Measurements from ENCODE around the gene DBI.

DNA sequence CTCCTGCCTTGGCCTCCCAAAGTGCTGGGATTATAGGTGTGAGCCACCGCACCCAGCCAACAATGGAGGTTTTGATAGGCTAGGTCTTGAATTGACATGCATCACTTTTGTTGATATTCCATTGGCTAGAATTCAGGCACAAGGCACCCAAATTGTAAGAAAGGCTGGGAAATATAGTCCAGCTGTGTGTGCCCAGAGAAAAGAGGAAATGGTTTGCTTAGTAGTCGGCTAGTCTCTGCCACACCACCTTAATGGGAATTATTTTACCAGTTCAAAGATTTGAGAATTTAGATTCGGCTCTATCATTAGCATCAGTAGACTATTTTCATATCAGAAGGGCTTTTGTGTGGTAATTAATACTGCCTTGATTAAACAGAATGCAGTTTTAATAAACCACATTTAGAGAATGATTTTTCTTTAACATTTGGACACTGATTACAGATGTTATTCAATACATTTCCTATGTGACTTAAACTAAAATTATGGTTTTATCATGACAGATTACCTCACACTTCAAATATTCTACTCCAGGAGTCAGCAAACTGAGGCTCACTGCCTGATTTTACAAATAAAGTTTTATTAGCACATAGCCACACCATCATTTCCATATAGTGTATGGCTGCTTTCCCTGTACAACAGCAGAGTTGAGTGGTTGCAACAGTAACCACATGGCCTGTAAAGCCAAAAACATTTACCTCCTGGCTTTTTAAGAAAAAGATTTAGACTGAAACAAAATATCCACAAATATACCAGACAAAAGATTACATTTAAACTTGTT is 27.4 kb downstream of the DBI start:
- TF ChIP-seq, protein P1, sequence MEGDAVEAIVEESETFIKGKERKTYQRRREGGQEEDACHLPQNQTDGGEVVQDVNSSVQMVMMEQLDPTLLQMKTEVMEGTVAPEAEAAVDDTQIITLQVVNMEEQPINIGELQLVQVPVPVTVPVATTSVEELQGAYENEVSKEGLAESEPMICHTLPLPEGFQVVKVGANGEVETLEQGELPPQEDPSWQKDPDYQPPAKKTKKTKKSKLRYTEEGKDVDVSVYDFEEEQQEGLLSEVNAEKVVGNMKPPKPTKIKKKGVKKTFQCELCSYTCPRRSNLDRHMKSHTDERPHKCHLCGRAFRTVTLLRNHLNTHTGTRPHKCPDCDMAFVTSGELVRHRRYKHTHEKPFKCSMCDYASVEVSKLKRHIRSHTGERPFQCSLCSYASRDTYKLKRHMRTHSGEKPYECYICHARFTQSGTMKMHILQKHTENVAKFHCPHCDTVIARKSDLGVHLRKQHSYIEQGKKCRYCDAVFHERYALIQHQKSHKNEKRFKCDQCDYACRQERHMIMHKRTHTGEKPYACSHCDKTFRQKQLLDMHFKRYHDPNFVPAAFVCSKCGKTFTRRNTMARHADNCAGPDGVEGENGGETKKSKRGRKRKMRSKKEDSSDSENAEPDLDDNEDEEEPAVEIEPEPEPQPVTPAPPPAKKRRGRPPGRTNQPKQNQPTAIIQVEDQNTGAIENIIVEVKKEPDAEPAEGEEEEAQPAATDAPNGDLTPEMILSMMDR (IDR thresholded peaks at IDR 0.05), result no peak
- no peak for TF ChIP-seq POLR2A (IDR thresholded peaks at IDR 0.05)

Data from right lobe of liver (tissue), 4 donors.